Measurements from ENCODE around the gene SLC37A1. TPM values are rescaled to one million over a fixed set of nuclear protein-coding genes. Genes with fewer than 3 reads are reported as not detected.

Gene SLC37A1
- total RNA-seq, 2 experiments from 2014 or later: 18.9 to 19.2 TPM

DNA sequence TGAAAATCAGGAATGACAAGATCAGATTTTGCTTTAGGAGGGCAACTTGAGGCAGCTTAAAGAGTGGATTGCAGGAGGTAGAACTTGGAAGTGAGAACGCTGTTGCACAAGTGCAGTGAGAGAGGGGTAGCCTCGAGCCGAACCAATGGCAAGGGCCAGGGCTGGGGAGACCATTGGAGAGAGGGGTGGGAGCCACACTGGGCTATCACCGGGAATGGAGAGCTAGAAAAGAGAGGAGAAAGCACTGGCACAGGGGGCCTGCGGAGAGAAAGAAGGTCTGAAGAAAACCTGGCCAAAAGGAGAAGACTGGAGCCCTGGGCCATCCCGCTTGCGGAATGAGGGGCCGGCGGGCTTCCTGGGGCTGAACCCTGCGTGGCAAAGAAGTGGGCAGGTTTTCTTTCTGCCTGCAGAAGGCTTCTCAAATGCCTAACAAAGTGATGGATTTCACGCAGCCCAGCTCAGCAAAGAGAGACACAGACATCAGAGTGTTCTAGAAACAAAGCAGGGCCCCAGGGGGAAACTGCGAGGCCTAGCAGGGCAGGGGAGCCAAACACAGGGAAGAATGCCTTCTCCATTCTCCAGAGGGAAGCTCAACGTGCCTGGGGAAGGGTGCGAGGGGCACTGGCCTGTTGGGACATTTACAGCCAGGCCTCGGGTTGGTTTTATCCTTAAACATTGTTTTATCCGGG lies 1.2 kb upstream of the SLC37A1 start:
- Mint-ChIP-seq H3K9me3 (ENCODE audit: insufficient read depth) (no peaks in the 10 kb centered on the region), H3K36me3 (ENCODE audit: low read depth) (peaks cover 9% of the 10 kb centered on the region), H3K4me3 (peak overlapping the region; percentile 39), H3K4me1 (ENCODE audit: low read depth) (peaks cover 35% of the 10 kb centered on the region), H3K27ac (peak overlapping the region; percentile 16), H3K27me3 (ENCODE audit: low read depth) (peaks cover 2% of the 10 kb centered on the region)
- no peak for ATAC-seq
- CTCF ChIA-PET: interaction anchor here (3.1 kb wide), 1 partner anchor 25 kb away, joined by 11 read pairs; no protein-coding TSS in a partner anchor
- POLR2A ChIA-PET: interaction anchor here (0.6 to 1.5 kb wide), 5 partner anchors 9 to 119 kb away, joined by 3 to 6 read pairs (median 6); partner anchors contain the start of gene RSPH1
- DNase-seq: no peak

DNA sequence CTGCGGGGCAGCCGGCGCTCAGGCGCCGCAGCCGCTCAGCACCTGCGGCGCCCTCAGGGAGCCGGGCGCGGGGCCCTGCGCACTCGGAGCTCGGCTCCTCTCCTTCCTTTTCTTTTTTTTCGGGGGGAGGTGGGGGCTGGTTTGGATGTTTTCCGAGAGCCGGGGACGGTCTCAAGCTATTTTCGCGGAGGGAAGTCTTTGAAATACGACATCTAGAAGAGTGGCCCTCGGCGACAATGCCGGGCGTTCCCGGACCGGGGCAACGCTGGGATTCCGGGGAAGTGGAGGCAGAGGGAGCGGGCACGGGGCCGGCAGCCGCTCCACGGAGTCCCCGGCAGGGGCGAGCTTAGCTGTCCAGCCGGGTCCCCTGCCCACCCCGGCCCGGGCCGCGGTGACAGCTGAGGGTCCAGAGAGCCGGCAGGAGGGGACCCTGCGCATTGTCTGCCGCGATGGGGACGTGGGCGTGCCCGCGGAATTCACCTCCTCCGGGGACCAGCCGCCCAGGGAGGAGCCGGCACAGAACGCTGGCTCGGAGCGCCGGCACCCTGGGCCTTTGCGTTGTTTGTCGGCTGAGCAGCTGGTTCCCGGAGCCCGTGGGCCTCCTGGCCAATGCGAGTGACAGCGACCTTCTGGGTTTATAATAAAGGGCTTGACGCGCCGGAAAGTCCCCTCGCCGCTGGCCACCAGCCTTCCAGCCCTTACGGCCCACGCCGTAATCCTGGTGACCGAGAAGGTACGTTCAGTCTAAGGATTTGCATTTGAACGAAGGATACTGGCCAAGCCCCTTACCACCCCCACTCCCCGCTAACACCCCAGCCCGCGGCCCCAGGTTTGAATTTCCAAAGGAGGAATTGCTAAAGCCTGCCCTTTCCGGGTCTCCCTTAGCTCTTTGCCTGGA lies 582 bp downstream of the SLC37A1 start:
- DNase-seq (peak; percentile 68), ATAC-seq (peak; percentile 81)
- POLR2A ChIA-PET: interaction anchor here (0.6 to 1.5 kb wide), 11 partner anchors 9 to 379 kb away, joined by 3 to 16 read pairs (median 3); partner anchors contain the start of genes NDUFV3, RSPH1 and UBASH3A
- Mint-ChIP-seq H3K27me3 (ENCODE audit: low read depth) (no peaks in the 10 kb centered on the region), H3K36me3 (ENCODE audit: low read depth) (peaks cover 21% of the 10 kb centered on the region), H3K4me1 (ENCODE audit: low read depth) (peaks cover 35% of the 10 kb centered on the region), H3K4me3 (peak overlapping the region; percentile 81), H3K27ac (peak overlapping the region; percentile 82), H3K9me3 (ENCODE audit: insufficient read depth) (no peaks in the 10 kb centered on the region)
- CTCF ChIA-PET: interaction anchor here (0.6 to 3.1 kb wide), 6 partner anchors 12 to 204 kb away, joined by 3 to 11 read pairs (median 4); no protein-coding TSS in a partner anchor

DNA sequence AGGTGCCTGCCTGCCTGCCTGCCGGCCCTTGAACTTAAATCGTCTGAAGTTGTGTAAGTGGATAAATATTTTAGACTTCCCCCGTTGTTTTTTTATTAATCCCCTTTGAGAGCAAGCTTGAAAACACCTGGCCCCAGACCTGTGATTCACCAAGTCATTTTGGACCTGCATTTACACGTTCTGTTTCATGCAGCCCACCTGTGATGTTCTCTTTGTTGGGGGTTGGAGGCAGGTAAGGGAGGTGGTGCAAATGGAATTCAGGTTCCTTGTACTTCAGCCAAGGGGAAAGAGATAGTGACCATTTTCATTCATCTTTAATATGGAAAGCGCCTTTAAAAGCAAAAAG lies 1.2 kb downstream of the SLC37A1 start:
- DNase-seq (no peak), ATAC-seq (no peak)
- peak overlapping the region; percentile 81 for H3K4me3 Mint-ChIP-seq
- ChIA-PET POLR2A (interaction anchor here (0.6 to 1.5 kb wide), 9 partner anchors 8 to 378 kb away, joined by 3 to 16 read pairs (median 4); partner anchors contain the start of genes NDUFV3, RSPH1 and UBASH3A), CTCF (interaction anchor here (1.4 to 3.1 kb wide), 3 partner anchors 18 to 205 kb away, joined by 4 to 11 read pairs (median 5); no protein-coding TSS in a partner anchor)
- H3K27me3 Mint-ChIP-seq (ENCODE audit: low read depth): no peaks in the 10 kb centered on the region
- peak overlapping the region; percentile 68 for H3K27ac Mint-ChIP-seq
- peaks cover 27% of the 10 kb centered on the region for H3K36me3 Mint-ChIP-seq (ENCODE audit: low read depth)
- peaks cover 35% of the 10 kb centered on the region for H3K4me1 Mint-ChIP-seq (ENCODE audit: low read depth)
- H3K9me3 Mint-ChIP-seq (ENCODE audit: insufficient read depth): no peaks in the 10 kb centered on the region

- no peak overlapping the region for H3K27ac Mint-ChIP-seq
- DNase-seq (no peak), ATAC-seq (no peak)
- H3K4me1 Mint-ChIP-seq (ENCODE audit: low read depth): peaks cover 35% of the 10 kb centered on the region
- H3K4me3 Mint-ChIP-seq: peak overlapping the region; percentile 81
- H3K9me3 Mint-ChIP-seq (ENCODE audit: insufficient read depth): no peaks in the 10 kb centered on the region
- peaks cover 37% of the 10 kb centered on the region for H3K36me3 Mint-ChIP-seq (ENCODE audit: low read depth)
- POLR2A ChIA-PET: interaction anchor here (0.7 to 1.0 kb wide), 2 partner anchors 11 to 20 kb away, joined by 3 to 4 read pairs; no protein-coding TSS in a partner anchor
- H3K27me3 Mint-ChIP-seq (ENCODE audit: low read depth): no peaks in the 10 kb centered on the region
- CTCF ChIA-PET: interaction anchor here (3.1 kb wide), 1 partner anchor 21 kb away, joined by 11 read pairs; no protein-coding TSS in a partner anchor
Observed at GRCh38 chr21:42515708-42516502, 2.3 kb downstream of the SLC37A1 start.

GRCh38 chr21:42518215-42518614 lies 4.6 kb downstream of the SLC37A1 start:
- H3K9me3 Mint-ChIP-seq (ENCODE audit: insufficient read depth): no peaks in the 10 kb centered on the region
- peaks cover 55% of the 10 kb centered on the region for H3K36me3 Mint-ChIP-seq (ENCODE audit: low read depth)
- ATAC-seq (no peak), DNase-seq (no peak)
- H3K4me3 Mint-ChIP-seq: no peak overlapping the region
- H3K27me3 Mint-ChIP-seq (ENCODE audit: low read depth): no peaks in the 10 kb centered on the region
- H3K4me1 Mint-ChIP-seq (ENCODE audit: low read depth): peaks cover 29% of the 10 kb centered on the region
- H3K27ac Mint-ChIP-seq: no peak overlapping the region
- ChIA-PET POLR2A (no interaction called here), CTCF (no interaction called here)

DNA sequence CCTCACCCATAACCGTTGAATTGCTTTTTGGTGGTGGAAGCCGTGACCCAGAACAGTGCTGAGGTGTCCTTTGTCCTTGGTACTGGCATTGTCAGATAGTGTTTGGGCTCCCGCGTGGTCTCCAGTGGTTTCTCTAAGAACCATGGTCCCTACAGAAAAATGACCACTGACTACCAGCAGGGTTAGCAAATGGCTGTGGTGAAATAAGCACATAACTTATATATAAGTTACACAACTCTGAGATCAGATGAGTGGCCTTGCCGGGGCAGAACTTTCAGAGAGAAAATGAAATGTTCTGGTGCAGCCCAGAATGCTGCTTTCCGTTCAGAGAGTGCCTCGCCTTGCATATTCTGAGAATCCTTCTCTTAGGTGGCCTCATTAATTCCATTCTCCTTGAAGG lies 5.0 kb downstream of the SLC37A1 start:
- peaks cover 30% of the 10 kb centered on the region for H3K4me1 Mint-ChIP-seq (ENCODE audit: low read depth)
- H3K36me3 Mint-ChIP-seq (ENCODE audit: low read depth): peaks cover 56% of the 10 kb centered on the region
- H3K27ac Mint-ChIP-seq: no peak overlapping the region
- CTCF ChIA-PET: no interaction called here
- H3K27me3 Mint-ChIP-seq (ENCODE audit: low read depth): no peaks in the 10 kb centered on the region
- ATAC-seq: no peak
- no peak for DNase-seq
- H3K9me3 Mint-ChIP-seq (ENCODE audit: insufficient read depth): no peaks in the 10 kb centered on the region
- POLR2A ChIA-PET: no interaction called here
- H3K4me3 Mint-ChIP-seq: no peak overlapping the region

- no peaks in the 10 kb centered on the region for H3K27me3 Mint-ChIP-seq (ENCODE audit: low read depth)
- ChIA-PET POLR2A (no interaction called here), CTCF (no interaction called here)
- no peaks in the 10 kb centered on the region for H3K9me3 Mint-ChIP-seq (ENCODE audit: insufficient read depth)
- DNase-seq: no peak
- H3K36me3 Mint-ChIP-seq (ENCODE audit: low read depth): peaks cover 68% of the 10 kb centered on the region
- no peak overlapping the region for H3K27ac Mint-ChIP-seq
- no peak for ATAC-seq
- H3K4me3 Mint-ChIP-seq: no peak overlapping the region
- H3K4me1 Mint-ChIP-seq (ENCODE audit: low read depth): peaks cover 35% of the 10 kb centered on the region
Observed at GRCh38 chr21:42520628-42521253, 7.1 kb downstream of the SLC37A1 start.

DNA sequence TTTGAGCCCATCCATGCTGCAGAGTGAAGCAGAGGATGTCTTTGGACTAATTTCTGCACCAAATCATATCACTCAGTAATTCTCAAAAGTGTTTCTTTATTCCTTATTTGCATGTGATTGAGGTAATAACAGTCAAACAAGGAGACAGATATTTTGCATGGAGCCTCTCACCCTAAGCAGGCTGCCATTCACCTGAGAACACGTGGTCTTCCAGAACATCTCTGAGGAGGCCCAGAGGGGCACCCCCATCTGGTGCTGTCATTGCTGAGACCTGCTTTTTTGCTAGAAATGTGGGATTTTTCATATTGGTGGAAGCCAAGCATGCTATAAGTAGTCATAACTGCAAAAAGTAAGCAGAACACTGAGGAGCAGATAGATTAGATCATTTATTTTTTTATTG lies 7.7 kb downstream of the SLC37A1 start:
- DNase-seq (no peak), ATAC-seq (no peak)
- ChIA-PET POLR2A (no interaction called here), CTCF (no interaction called here)
- Mint-ChIP-seq H3K27ac (no peak overlapping the region), H3K4me1 (ENCODE audit: low read depth) (peaks cover 36% of the 10 kb centered on the region), H3K4me3 (no peak overlapping the region), H3K36me3 (ENCODE audit: low read depth) (peaks cover 73% of the 10 kb centered on the region), H3K27me3 (ENCODE audit: low read depth) (no peaks in the 10 kb centered on the region), H3K9me3 (ENCODE audit: insufficient read depth) (no peaks in the 10 kb centered on the region)

DNA sequence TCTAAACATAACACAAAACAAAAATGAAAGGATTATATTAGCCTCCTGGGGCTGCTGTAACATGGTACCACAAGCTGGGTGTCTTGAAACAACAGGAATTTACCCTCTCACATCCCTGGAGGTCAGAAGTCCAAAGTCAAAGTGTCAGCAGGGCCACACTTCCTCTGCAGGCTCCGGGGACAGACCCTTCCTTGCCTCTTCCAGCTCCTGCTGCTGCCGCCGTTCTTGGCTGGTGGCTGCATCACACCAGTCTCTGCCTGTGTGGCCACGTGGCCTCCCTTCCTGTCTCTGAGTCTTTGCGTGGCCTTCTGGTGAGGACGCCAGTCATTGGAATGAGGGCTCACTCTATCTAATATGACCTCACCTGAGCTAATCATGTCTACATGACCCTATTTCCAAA lies 8.2 kb downstream of the SLC37A1 start:
- CTCF ChIA-PET: no interaction called here
- H3K36me3 Mint-ChIP-seq (ENCODE audit: low read depth): peaks cover 72% of the 10 kb centered on the region
- POLR2A ChIA-PET: no interaction called here
- peaks cover 36% of the 10 kb centered on the region for H3K4me1 Mint-ChIP-seq (ENCODE audit: low read depth)
- H3K27me3 Mint-ChIP-seq (ENCODE audit: low read depth): no peaks in the 10 kb centered on the region
- H3K4me3 Mint-ChIP-seq: no peak overlapping the region
- no peak for DNase-seq
- H3K27ac Mint-ChIP-seq: no peak overlapping the region
- no peak for ATAC-seq
- no peaks in the 10 kb centered on the region for H3K9me3 Mint-ChIP-seq (ENCODE audit: insufficient read depth)

DNA sequence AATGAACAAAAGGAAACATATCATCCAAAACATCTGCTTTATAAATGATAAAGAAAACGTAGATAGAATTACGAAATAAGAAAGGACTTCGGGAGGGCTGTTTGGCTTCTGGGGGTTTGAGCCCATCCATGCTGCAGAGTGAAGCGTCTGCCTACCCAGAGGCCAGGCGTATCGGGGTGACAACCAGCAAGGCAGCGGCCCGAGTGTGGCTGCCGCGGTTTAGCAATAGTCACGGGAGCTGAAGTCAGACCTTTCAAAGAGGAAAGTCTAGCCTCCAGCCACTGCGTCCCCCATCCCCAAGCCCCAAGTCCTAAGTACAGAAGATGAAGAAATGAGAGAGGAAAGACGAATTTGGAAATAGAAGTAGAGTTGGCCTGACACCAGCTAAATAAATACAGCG lies 8.6 kb downstream of the SLC37A1 start:
- peaks cover 70% of the 10 kb centered on the region for H3K36me3 Mint-ChIP-seq (ENCODE audit: low read depth)
- H3K4me3 Mint-ChIP-seq: no peak overlapping the region
- no peaks in the 10 kb centered on the region for H3K27me3 Mint-ChIP-seq (ENCODE audit: low read depth)
- H3K9me3 Mint-ChIP-seq (ENCODE audit: insufficient read depth): no peaks in the 10 kb centered on the region
- DNase-seq (no peak), ATAC-seq (no peak)
- H3K4me1 Mint-ChIP-seq (ENCODE audit: low read depth): peaks cover 36% of the 10 kb centered on the region
- CTCF ChIA-PET: no interaction called here
- H3K27ac Mint-ChIP-seq: no peak overlapping the region
- POLR2A ChIA-PET: interaction anchor here (0.7 to 1.6 kb wide), 2 partner anchors 8 to 10 kb away, joined by 3 to 7 read pairs; no protein-coding TSS in a partner anchor

GRCh38 chr21:42522771-42523170 lies 9.1 kb downstream of the SLC37A1 start:
- ChIA-PET POLR2A (interaction anchor here (0.7 to 1.6 kb wide), 2 partner anchors 9 kb away, joined by 3 to 7 read pairs; no protein-coding TSS in a partner anchor), CTCF (no interaction called here)
- Mint-ChIP-seq H3K4me3 (no peak overlapping the region), H3K27ac (no peak overlapping the region), H3K27me3 (ENCODE audit: low read depth) (no peaks in the 10 kb centered on the region), H3K36me3 (ENCODE audit: low read depth) (peaks cover 69% of the 10 kb centered on the region), H3K9me3 (ENCODE audit: insufficient read depth) (no peaks in the 10 kb centered on the region), H3K4me1 (ENCODE audit: low read depth) (peaks cover 40% of the 10 kb centered on the region)
- ATAC-seq: no peak
- no peak for DNase-seq

Data from activated CD8-positive, alpha-beta T cell treated with anti-CD3 and anti-CD28 coated beads, Interleukin-2, amount 10 ng/mL, durations not matched to agents 7 days and 5 days (primary cell).